GM18909 (cell line): ENCODE data around the gene UGT1A6.
"Not testable (repeated sequence)": the region's sequence is repeated elsewhere in the genome, so short reads cannot be mapped to it uniquely, and the experiment has no call there.

Experiments
- ATAC-seq: cut with Tn5 transposase; IDR thresholded peaks from one replicate; pipeline ENCODE4 v1.9.1; 2021; ENCODE audit warnings: mild to moderate bottlenecking; ENCODE audit not compliant: unreplicated experiment, poor library complexity

UGT1A6 gene

GRCh38 chr2:233684640-233685039 lies 8.1 kb upstream of the UGT1A6 start:
- ATAC-seq: no peak

GRCh38 chr2:233686928-233687327 lies 5.8 kb upstream of the UGT1A6 start:
- ATAC-seq: no peak

DNA sequence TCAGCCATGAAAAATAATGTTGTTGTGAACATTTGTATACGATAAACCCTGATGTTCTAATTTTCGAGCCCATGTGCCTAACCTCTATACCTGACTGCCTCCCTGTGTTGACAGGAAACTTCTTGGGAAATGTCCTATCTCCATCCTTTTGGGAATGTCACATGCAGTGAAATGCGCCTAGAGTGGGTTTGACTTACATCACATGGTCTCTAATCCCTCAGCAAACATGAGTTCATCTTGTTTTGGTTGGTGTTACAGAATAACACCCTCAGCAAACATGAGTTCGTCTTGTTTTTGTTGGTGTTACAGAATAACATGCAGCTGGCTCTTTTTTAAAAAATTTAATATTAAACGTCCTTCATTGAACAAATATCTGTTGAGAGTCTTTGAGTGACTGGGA lies 4.3 kb upstream of the UGT1A6 start:
- no peak for ATAC-seq

- no peak for ATAC-seq
These were observed 3.7 kb upstream of the UGT1A6 start for GRCh38 chr2:233689031-233689430.

- ATAC-seq: no peak
These were observed 3.2 kb upstream of the UGT1A6 start for GRCh38 chr2:233689501-233689900.

- ATAC-seq: no peak
These were observed 2.2 kb upstream of the UGT1A6 start for GRCh38 chr2:233690444-233690843.

DNA sequence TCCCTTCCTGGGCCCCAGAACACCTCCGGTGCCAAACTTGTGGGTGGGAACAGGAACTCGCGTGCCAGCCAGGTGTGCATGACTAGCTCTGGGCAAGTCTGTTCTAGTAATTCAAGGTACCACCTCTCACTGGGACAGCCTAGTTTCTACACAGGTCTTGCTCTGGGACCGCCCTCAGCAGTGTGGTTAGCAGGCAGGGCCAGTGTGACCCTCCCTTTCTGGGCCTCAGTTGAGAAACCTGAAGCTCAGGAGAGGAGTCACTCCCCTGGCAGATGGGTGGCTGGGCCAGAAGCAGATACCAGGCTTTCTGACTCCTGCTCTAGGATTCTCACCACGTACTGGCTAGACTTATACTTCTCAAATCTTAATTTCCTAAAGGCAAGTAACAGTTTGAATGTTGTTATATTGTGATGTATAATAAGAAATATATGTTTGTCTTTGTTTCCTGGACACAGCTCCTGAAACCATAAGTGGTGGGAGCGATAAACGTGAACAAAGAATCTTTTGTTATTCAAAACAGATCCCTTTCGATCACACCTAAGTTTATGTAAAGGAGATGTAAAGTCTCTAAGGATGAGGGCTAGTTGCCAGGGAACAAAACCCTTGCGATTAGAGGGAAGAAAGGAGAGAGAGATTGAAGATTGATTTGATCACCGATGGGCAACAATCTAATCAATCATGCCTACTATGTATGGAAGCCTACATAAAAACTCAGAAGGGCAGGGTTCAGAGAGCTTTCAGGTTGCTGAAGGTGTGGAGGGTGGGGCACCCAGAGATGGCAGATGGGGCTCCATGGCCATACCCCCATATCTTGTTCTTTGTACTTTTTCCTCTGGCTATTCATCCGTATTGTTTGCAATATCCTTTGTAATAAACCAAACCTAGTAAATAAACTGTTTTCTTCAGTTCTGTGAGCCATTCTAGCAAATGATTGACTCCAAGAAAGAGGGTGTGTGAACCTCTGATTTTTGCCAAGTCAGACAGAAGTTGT lies 952 bp upstream of the UGT1A6 start:
- no peak for ATAC-seq

DNA sequence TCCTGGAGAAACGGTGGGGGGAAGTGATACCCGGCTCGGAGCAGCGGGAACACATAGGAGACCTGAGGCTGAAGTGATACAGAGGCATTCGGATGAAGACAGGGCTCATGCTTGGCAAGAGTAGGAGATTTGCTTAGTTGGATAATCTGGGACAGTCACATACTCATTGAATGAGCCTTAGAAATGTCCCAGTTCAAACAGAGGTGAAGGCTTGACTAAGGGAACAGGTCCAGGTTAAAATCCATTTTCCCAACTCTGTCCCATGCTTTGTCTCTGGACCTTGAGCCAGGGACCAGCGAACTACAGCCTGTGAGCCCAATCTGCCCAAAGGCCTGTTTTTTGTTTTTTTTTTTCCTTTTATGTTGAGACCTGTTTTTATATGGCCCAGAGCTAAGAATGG lies 1.3 kb downstream of the UGT1A6 start:
- no peak for ATAC-seq

DNA sequence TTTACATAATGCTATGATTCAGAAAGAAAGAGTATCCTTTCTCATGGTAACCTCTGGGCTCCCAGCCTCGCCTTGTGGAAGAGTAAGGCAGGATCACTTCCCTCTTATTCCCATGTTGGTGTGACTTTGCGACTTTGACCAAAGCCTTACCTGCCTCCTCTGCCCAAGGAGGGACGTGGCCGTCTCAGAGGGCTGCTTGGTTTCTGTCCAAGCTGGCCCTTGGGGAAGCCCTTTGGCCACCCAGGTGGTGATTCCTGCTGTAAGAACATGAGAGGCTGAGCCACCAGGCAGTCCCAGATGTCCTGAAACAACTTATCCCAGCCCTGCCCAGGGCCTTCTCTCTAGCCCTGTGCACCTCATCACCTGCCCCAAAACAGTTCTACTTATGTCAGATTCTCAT lies 6.0 kb downstream of the UGT1A6 start:
- no peak for ATAC-seq

DNA sequence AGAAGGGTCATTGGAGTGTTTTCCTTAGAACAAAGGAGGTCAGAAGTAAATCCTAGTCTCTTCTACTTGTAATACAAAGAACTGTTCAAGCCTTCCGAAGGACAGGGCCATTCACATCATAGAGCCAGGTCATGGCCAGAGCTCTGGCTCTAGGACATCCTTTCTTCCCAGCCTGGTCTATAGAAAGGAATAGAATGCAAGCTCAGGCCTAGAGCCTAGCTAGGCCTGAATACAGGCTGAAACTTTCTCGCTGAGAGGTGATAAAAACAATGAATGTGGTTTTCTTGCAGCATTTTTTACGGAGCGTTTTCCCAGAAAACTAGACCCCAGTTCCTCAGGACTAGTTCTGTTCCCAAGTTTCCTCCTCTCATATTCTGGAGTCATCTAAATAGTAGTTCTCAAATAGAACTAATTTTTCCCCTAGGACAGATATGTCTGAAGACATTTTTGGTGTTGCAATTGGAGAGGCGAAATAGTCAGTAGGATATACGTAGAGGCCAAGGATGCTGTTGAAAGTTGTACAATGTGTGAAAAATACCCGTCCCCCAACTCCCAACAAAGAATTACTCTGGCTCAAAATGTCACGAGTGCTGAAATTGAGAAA lies 6.8 kb downstream of the UGT1A6 start:
- no peak for ATAC-seq

DNA sequence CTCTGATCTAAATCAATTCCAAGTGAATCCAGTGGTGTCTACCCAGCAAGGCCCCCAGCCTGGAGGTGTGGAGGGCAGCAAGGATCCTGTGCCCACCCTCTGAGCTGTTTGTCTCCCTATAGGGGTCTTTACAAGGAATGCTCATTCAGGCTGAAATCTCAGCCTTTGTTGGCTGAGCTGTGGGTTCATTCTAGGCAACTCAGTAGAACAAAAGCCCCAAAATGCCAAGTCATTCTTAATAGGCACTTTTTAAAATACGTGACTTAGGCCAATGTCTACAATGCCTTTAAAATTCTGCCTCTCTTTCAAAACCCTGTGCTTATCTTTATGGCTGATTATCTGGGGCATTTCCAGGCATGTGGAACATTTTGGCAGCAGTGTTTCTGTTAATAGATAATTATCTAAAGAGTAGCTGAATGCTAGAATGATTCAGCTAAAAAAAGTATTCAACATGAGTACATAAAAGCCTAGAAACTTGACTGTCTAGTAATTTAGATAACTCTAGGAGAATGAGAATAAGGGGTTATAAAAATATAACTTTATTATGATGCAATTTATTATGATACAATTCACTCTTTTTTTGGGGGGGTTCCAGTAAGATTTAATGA lies 7.4 kb downstream of the UGT1A6 start:
- no peak for ATAC-seq

GRCh38 chr2:233700842-233701241 lies 8.2 kb downstream of the UGT1A6 start:
- not testable (repeated sequence) for ATAC-seq

DNA sequence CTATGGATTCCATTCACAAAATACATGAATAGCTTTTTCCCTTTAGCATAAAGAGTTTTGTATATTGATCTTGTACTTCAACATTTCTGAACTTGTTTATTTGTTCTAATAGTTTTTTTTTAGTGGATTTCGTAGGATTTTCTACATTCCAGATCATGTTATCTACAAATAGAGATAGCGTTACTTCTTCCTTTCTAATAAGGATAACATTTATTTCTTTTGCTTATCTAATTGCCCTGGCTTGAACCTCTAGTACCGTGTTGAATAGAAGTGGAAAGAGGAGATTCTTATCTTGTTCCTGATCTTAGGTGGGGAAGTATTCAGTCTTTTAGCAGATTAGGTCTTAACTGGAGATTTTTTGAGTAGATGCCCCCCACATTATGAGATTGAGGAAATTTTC lies 9.5 kb downstream of the UGT1A6 start:
- no peak for ATAC-seq

- ATAC-seq: no peak
These were observed 13.3 kb downstream of the UGT1A6 start for GRCh38 chr2:233705911-233706506.

GRCh38 chr2:233706720-233707119 lies 14.0 kb downstream of the UGT1A6 start:
- no peak for ATAC-seq

DNA sequence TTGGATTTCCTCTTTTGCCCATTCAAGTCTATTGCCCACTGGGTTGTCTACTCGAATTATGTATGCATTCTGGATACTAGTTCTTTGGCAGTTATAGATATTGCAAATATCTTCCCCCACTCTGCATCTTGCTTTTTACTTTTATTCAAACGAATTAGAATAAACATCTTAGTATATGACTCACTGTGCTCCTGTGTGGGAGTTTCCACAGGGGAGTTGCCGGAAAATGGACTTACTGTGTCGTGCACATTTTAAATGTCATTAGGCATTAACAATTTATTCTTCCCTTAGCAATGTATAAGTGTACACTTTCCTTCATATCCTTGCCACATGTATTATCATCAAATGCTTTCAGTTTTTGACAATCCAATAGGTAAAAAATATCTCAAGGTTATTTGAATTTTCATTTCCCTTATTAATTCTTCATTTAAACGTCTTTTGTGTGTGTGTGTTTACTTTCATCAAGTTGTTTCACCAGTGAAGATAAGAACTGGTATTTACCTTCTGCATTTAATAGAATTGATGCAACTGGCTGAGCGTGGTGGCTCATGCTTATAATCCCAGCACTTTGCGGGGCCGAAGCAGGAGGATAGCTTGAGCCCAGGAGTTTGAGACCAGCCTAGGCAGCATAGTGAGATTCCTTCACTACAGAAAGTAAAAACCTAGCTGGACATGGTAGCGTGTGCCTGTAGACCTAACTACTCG lies 15.4 kb downstream of the UGT1A6 start:
- ATAC-seq: no peak

GRCh38 chr2:233708942-233709341 lies 16.3 kb downstream of the UGT1A6 start:
- ATAC-seq: no peak

- no peak for ATAC-seq
These were observed 18.8 kb downstream of the UGT1A6 start for GRCh38 chr2:233711312-233712008.

DNA sequence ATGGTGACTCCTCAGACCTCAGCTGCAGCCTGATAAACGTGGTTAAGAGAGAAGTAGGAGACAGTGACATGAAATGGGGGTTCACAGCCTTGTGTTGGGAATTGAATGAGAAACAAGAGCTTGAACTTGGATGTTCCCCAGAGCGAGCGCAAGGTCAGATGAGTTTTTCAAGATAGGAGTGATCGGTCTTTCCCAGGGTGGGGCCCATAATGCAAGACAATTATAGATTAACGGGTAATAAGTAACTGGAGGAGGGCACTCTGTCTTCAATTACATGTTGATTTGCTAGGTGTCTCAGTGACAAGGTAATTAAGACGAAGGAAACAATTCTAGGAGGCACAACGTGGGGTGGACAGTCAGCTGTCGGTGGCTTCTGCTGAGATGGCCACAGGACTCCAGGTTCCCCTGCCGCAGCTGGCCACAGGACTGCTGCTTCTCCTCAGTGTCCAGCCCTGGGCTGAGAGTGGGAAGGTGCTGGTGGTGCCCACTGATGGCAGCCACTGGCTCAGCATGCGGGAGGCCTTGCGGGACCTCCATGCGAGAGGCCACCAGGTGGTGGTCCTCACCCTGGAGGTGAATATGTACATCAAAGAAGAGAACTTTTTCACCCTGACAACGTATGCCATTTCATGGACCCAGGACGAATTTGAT lies 20.0 kb downstream of the UGT1A6 start, which contains the start of gene UGT1A5:
UGT1A5 (plus strand) TSS at position 297 of the 651 bp plus-strand sequence; CDS start at position 382, 85 bp downstream.
- ATAC-seq: no peak
